OCI-LY7 (cell line): ENCODE measurements around the gene FHIT. TPM values are rescaled to one million over a fixed set of nuclear protein-coding genes. Genes with fewer than 3 reads are reported as not detected.

Experiments used
- BruUV-seq: library from RNA; stranded (reverse); fragments of 400-500 nt; replicated peaks from 2 replicates; lab custom pipeline; 2021; lab: Mats Ljungman, UMichigan
- CTCF ChIA-PET: fragments of 300-600 bp; sonication (Branson Sonifier 250); formaldehyde crosslinking; loops from one replicate; lab custom pipeline; 2022; ENCODE audit warnings: antibody characterized with exemption; ENCODE audit not compliant: unreplicated experiment; lab: Charles Lee
- POLR2A ChIA-PET: fragments of 300-600 bp; sonication (Branson Sonifier 250); formaldehyde crosslinking; loops from one replicate; lab custom pipeline; 2022; ENCODE audit warnings: antibody characterized with exemption; lab: Charles Lee
- DNase-seq: peaks from one replicate; pipeline ENCODE4 v3.0.0-alpha.2; 2015; ENCODE audit warnings: low spot score
- H2AFZ ChIP-seq: fragments of 200-600 bp; sonication (generic), shearing (Covaris generic); 2 replicates; pipeline ENCODE4 v1.6.1; 2014; ENCODE audit warnings: mild to moderate bottlenecking, antibody characterized with exemption, low read length, moderate library complexity
- H3K27ac ChIP-seq: fragments of 200-600 bp; sonication (generic); 2 replicates; pipeline ENCODE4 v1.5.1; 2014; ENCODE audit warnings: mixed run types, low read depth, mild to moderate bottlenecking, moderate library complexity, low read length, inconsistent platforms; ENCODE audit not compliant: poor library complexity, severe bottlenecking
- H3K36me3 ChIP-seq: fragments of 200-600 bp; sonication (generic); 2 replicates; pipeline ENCODE4 v1.6.1; 2014; ENCODE audit warnings: mild to moderate bottlenecking, antibody characterized with exemption, low read length, moderate library complexity, mixed read lengths; ENCODE audit not compliant: insufficient read depth
- H3K4me1 ChIP-seq: fragments of 200-600 bp; sonication (generic); 2 replicates; pipeline ENCODE4 v1.5.1; 2014; ENCODE audit warnings: mild to moderate bottlenecking, low read length; ENCODE audit not compliant: insufficient read depth, poor library complexity, severe bottlenecking
- H3K4me2 ChIP-seq: fragments of 200-600 bp; sonication (generic); 2 replicates; pipeline ENCODE4 v1.6.1; 2014; ENCODE audit warnings: mild to moderate bottlenecking, low read length
- H3K4me3 ChIP-seq: fragments of 200-600 bp; sonication (generic); 2 replicates; pipeline ENCODE4 v1.5.1; 2014; ENCODE audit warnings: mild to moderate bottlenecking, low read depth, low read length; ENCODE audit not compliant: poor library complexity, severe bottlenecking
- H3K79me2 ChIP-seq: fragments of 200-600 bp; sonication (generic); 2 replicates; pipeline ENCODE4 v1.6.1; 2016; ENCODE audit warnings: low read depth, mild to moderate bottlenecking, low read length, moderate library complexity, mixed read lengths; ENCODE audit not compliant: insufficient read depth
- H3K9me2 ChIP-seq: fragments of 200-600 bp; sonication (generic); 2 replicates; pipeline ENCODE4 v1.6.1; 2016; ENCODE audit warnings: mild to moderate bottlenecking, low read length, mixed read lengths; ENCODE audit not compliant: insufficient read depth
- H3K9me3 ChIP-seq: fragments of 200-600 bp; sonication (generic); 2 replicates; pipeline ENCODE4 v1.6.1; 2014; ENCODE audit warnings: mild to moderate bottlenecking, mixed run types, low read length, mixed read lengths
- H4K20me1 ChIP-seq: fragments of 200-600 bp; sonication (generic); 2 replicates; pipeline ENCODE4 v1.6.1; 2014; ENCODE audit warnings: mild to moderate bottlenecking, antibody characterized with exemption, low read length, moderate library complexity, mixed read lengths; ENCODE audit not compliant: insufficient read depth
- EZH2phosphoT487 ChIP-seq: fragments of 200-600 bp; sonication (generic); IDR thresholded peaks from 2 replicates; pipeline ENCODE4 v1.6.1; 2018; ENCODE audit warnings: low read depth, borderline replicate concordance, mild to moderate bottlenecking, mixed run types, antibody characterized with exemption, low read length, moderate library complexity, mixed read lengths
- intact Hi-C: fragments of 100-400 bp; cut with micrococcal nuclease; formaldehyde crosslinking; loops from one replicate; pipeline ENCODE4 v1.10.0; 2022; ENCODE audit not compliant: unreplicated experiment
- total RNA-seq, 2 experiments: library from RNA; depleted of rRNA in 1 of 2; stranded (reverse); fragments of >200 nt in 1 of 2; shearing (Covaris generic) in 1 of 2; gene quantifications; 2 replicates each; pipeline ENCODE4 v1.2.3, GENCODE V29; 2014 to 2022
- TF ChIP-seq, protein P1 (sequence below): fragments of 200-600 bp; sonication (generic); conservative IDR thresholded peaks from 2 replicates; pipeline ENCODE4 v1.5.1; 2014; ENCODE audit warnings: mild to moderate bottlenecking, antibody characterized with exemption, low read length, moderate library complexity, mixed read lengths

FHIT gene
- total RNA-seq, 2 experiments from 2014 or later = 5.0 to 10.9 TPM

DNA sequence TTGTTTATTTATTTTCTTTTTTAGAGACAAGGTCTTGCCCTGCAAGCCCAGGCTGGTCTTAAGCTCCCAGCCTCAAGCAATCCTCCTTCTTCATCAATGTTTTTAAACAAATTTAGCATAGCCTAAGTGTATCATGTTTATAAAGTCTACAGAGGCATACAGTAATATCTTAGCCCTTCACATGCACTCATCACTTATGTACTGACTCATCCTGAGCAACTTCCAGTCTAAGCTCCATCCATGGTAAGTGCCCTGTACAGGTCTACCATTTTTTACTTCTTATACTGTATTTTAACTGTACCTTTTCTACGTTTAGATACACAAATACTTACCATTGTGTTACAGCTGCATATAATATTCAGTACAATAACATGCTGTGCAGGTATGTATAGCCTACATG, 860.0 kb downstream of the FHIT start:
- TF ChIP-seq EZH2phosphoT487 = no peak
- TF ChIP-seq, protein P1, sequence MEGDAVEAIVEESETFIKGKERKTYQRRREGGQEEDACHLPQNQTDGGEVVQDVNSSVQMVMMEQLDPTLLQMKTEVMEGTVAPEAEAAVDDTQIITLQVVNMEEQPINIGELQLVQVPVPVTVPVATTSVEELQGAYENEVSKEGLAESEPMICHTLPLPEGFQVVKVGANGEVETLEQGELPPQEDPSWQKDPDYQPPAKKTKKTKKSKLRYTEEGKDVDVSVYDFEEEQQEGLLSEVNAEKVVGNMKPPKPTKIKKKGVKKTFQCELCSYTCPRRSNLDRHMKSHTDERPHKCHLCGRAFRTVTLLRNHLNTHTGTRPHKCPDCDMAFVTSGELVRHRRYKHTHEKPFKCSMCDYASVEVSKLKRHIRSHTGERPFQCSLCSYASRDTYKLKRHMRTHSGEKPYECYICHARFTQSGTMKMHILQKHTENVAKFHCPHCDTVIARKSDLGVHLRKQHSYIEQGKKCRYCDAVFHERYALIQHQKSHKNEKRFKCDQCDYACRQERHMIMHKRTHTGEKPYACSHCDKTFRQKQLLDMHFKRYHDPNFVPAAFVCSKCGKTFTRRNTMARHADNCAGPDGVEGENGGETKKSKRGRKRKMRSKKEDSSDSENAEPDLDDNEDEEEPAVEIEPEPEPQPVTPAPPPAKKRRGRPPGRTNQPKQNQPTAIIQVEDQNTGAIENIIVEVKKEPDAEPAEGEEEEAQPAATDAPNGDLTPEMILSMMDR = no peak
- H3K9me3 ChIP-seq = no peaks in the 10 kb centered on the region
- ChIA-PET CTCF (no interaction called here), POLR2A (interaction anchor here (0.8 kb wide), 1 partner anchor 13 kb away, joined by 3 read pairs; no protein-coding TSS in a partner anchor)
- no peak overlapping the region for H3K4me2 ChIP-seq
- H3K79me2 ChIP-seq = no peaks in the 10 kb centered on the region
- H2AFZ ChIP-seq = no peak overlapping the region
- H3K36me3 ChIP-seq = no peaks in the 10 kb centered on the region
- no peak for DNase-seq
- H4K20me1 ChIP-seq = no peaks in the 10 kb centered on the region
- intact Hi-C loops = no loop called here
- BruUV-seq = no TSS peak
- no peaks in the 10 kb centered on the region for H3K4me1 ChIP-seq
- no peak overlapping the region for H3K4me3 ChIP-seq
- H3K9me2 ChIP-seq = no peaks in the 10 kb centered on the region
- no peak overlapping the region for H3K27ac ChIP-seq

DNA sequence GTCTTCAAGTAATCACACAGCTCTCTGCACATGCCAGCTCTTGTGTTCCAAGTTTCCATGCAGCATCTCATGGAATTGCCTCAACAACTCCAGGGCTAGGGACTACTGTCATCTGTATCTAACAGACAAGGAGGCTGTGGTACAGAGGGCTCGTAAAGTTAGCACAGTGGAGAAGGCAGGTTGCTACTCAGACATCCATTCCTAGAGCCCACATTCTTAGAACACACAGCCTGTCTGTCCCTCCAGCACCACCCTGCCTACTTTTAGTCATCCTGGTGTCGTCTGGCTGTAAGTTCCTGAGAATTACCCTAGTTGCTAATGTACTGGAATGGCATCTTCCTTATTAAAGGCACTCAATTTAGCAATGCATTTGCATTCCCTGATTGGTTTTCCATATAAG, 862.5 kb downstream of the FHIT start:
- no peaks in the 10 kb centered on the region for H3K9me2 ChIP-seq
- no peak for TF ChIP-seq EZH2phosphoT487
- TF ChIP-seq, protein P1 = no peak
- no peaks in the 10 kb centered on the region for H3K4me1 ChIP-seq
- BruUV-seq = no TSS peak
- no peak for DNase-seq
- H3K4me3 ChIP-seq = no peak overlapping the region
- no peak overlapping the region for H3K27ac ChIP-seq
- ChIA-PET POLR2A (no interaction called here), CTCF (no interaction called here)
- H3K79me2 ChIP-seq = no peaks in the 10 kb centered on the region
- H3K36me3 ChIP-seq = no peaks in the 10 kb centered on the region
- H4K20me1 ChIP-seq = no peaks in the 10 kb centered on the region
- H3K9me3 ChIP-seq = no peaks in the 10 kb centered on the region
- intact Hi-C loops = no loop called here
- no peak overlapping the region for H2AFZ ChIP-seq
- no peak overlapping the region for H3K4me2 ChIP-seq

DNA sequence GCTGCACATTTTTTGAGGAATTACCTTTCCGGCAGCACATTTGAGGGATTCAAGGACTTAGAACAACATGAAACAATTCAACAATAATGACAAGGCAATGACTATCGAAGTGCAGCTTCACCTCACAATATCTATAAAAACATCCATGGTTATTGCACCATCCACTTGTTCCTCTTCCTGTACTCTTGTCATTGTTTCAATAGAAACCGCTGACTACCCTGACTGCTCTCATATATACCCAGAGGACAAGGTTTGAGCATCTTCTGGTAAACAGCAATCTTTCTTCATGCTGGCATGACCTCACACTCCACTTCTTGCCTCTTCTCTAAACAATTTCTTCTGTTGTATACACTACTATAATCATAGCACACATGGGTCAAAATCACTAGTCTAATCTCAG, 864.9 kb downstream of the FHIT start:
- Histone ChIP-seq H3K79me2 (no peaks in the 10 kb centered on the region), H3K9me3 (no peaks in the 10 kb centered on the region), H4K20me1 (no peaks in the 10 kb centered on the region), H3K4me1 (no peaks in the 10 kb centered on the region), H3K4me3 (no peak overlapping the region), H3K27ac (no peak overlapping the region), H3K9me2 (no peaks in the 10 kb centered on the region), H3K36me3 (no peaks in the 10 kb centered on the region), H3K4me2 (no peak overlapping the region), H2AFZ (no peak overlapping the region)
- BruUV-seq = no TSS peak
- ChIA-PET POLR2A (no interaction called here), CTCF (no interaction called here)
- intact Hi-C loops = no loop called here
- TF ChIP-seq, protein P1 = no peak
- no peak for TF ChIP-seq EZH2phosphoT487
- no peak for DNase-seq
